ENCODE results near the gene DYDC1.

DNA sequence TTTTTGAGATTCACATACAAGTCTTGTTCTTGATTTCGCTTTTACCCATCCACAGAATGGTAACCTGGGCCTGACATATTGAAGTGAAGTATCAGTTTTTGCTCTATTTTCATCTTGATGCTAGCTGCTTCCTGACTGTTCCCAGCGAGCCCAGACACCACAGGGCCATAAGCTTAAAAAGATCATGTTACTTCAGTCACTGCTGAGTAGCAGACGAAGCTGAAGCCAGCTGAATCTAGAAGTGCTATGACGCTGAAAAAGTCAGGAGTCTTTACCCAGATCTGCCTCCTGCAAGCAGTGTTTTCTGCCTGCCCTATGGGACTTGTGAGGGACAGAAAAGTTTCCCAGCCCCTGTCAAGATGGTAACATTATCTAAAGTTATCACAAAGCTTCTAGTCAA, 49.1 kb upstream of the DYDC1 start:
- TF ChIP-seq POLR2AphosphoS5 (IDR thresholded peaks at IDR 0.05), result no peak
- TF ChIP-seq, protein P1, sequence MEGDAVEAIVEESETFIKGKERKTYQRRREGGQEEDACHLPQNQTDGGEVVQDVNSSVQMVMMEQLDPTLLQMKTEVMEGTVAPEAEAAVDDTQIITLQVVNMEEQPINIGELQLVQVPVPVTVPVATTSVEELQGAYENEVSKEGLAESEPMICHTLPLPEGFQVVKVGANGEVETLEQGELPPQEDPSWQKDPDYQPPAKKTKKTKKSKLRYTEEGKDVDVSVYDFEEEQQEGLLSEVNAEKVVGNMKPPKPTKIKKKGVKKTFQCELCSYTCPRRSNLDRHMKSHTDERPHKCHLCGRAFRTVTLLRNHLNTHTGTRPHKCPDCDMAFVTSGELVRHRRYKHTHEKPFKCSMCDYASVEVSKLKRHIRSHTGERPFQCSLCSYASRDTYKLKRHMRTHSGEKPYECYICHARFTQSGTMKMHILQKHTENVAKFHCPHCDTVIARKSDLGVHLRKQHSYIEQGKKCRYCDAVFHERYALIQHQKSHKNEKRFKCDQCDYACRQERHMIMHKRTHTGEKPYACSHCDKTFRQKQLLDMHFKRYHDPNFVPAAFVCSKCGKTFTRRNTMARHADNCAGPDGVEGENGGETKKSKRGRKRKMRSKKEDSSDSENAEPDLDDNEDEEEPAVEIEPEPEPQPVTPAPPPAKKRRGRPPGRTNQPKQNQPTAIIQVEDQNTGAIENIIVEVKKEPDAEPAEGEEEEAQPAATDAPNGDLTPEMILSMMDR (IDR thresholded peaks at IDR 0.05), result no peak

Data from breast epithelium (tissue), 3 donors.